GM12878 (cell line): Measurements from ENCODE around the gene RTN4R. TPM values are rescaled to one million over a fixed set of nuclear protein-coding genes. Genes with fewer than 3 reads are reported as not detected.

ENCODE experiments used
- ATAC-seq: fragments of 200-7000 bp; cut with Tn5 transposase; 3 replicates; pipeline ENCODE4 v1.9.1; 2020; ENCODE audit warnings: mild to moderate bottlenecking, moderate library complexity
- BruUV-seq: library from RNA; stranded (reverse); fragments of 400-500 nt; replicated peaks from 2 replicates; lab custom pipeline; 2021; lab: Mats Ljungman, UMichigan
- CTCF ChIA-PET: fragments of 300-600 bp; sonication (Branson Sonifier 250); formaldehyde crosslinking; extraction: SDS; loops from one replicate; lab custom pipeline; 2021; ENCODE audit warnings: inconsistent platforms; lab: Yijun Ruan, JAX
- POLR2A ChIA-PET: fragments of 350-600 bp; formaldehyde crosslinking; extraction: SDS; loops from one replicate; lab custom pipeline; 2021; ENCODE audit warnings: inconsistent platforms; lab: Charles Lee
- RAD21 ChIA-PET: fragments of 300-600 bp; sonication (Branson Sonifier 250); formaldehyde crosslinking; loops from one replicate; lab custom pipeline; 2023; ENCODE audit warnings: antibody characterized with exemption; ENCODE audit not compliant: unreplicated experiment; lab: Charles Lee
- SMC1A ChIA-PET: fragments of 300-600 bp; sonication (Branson Sonifier 250); formaldehyde crosslinking; loops from one replicate; lab custom pipeline; 2023; ENCODE audit not compliant: unreplicated experiment, uncharacterized antibody; lab: Charles Lee
- DNase-seq: peaks from one replicate; pipeline ENCODE4 v3.0.0-alpha.2; 2011; ENCODE audit warnings: low read depth, low spot score
- FAIRE-seq: peaks from 3 replicates; lab custom pipeline; 2011; peaks lifted over from hg19 to GRCh38; lab: Jason Lieb, UNC
- H2AFZ ChIP-seq: 2 replicates; pipeline ENCODE4 v1.6.0; 2011; ENCODE audit warnings: low read depth, low read length, control low read depth; ENCODE audit not compliant: control insufficient read depth
- H3K27ac ChIP-seq: 2 replicates; pipeline ENCODE4 v1.5.1; 2011; ENCODE audit warnings: control low read depth; ENCODE audit not compliant: control insufficient read depth, insufficient read depth
- H3K27me3 ChIP-seq, 2 experiments: replicated peaks in 1 of 2; 2 replicates each; pipeline versions ENCODE4 v1.6.0 to v1.6.1; 2011; ENCODE audit warnings: low read length in 1 of 2; ENCODE audit not compliant: control insufficient read depth in 2 of 2, insufficient read depth in 2 of 2
- H3K36me3 ChIP-seq, 2 experiments: 2 replicates each; pipeline ENCODE4 v1.5.1; 2011; ENCODE audit warnings: low read length in 1 of 2; ENCODE audit not compliant: control insufficient read depth in 2 of 2, insufficient read depth in 2 of 2
- H3K4me1 ChIP-seq: 2 replicates; pipeline ENCODE4 v1.6.1; 2011; ENCODE audit warnings: mild to moderate bottlenecking, low read length, moderate library complexity, mixed read lengths; ENCODE audit not compliant: control insufficient read depth, insufficient read depth
- H3K4me2 ChIP-seq: 2 replicates; pipeline ENCODE4 v1.6.0; 2011; ENCODE audit warnings: control low read depth; ENCODE audit not compliant: control insufficient read depth, insufficient read depth
- H3K4me3 ChIP-seq: fragments of 200-600 bp; sonication (generic); 2 replicates; pipeline ENCODE4 v1.5.1; 2016
- H3K79me2 ChIP-seq: 2 replicates; pipeline ENCODE4 v1.6.0; 2011; ENCODE audit warnings: low read length; ENCODE audit not compliant: control insufficient read depth, insufficient read depth
- H3K9ac ChIP-seq: 2 replicates; pipeline ENCODE4 v1.8.0; 2011; ENCODE audit warnings: low read length, control low read depth, mixed read lengths; ENCODE audit not compliant: control insufficient read depth, insufficient read depth
- H3K9me3 ChIP-seq: replicated peaks from 3 replicates; pipeline ENCODE4 v1.5.1; 2011; ENCODE audit warnings: mild to moderate bottlenecking, low read length; ENCODE audit not compliant: control insufficient read depth, insufficient read depth
- H4K20me1 ChIP-seq: 2 replicates; pipeline ENCODE4 v1.6.0; 2011; ENCODE audit not compliant: control insufficient read depth, insufficient read depth
- CEBPB ChIP-seq, 2 experiments: fragments of 150-350 bp in 1 of 2; IDR thresholded peaks; 2 replicates each; pipeline ENCODE4 v1.6.1; 2012 to 2014; ENCODE audit warnings: low read depth in 2 of 2, low read length in 2 of 2, borderline replicate concordance in 1 of 2, inconsistent platforms in 1 of 2
- EP300 ChIP-seq, 2 experiments: fragments of 150-350 bp in 1 of 2; IDR thresholded peaks; 2 replicates each; pipeline ENCODE4 v1.6.1; 2011 to 2012; ENCODE audit warnings: low read depth in 2 of 2, low read length in 2 of 2, borderline replicate concordance in 1 of 2, improper control_type of control experiment in 1 of 2, inconsistent platforms in 1 of 2; ENCODE audit not compliant: control insufficient read depth in 1 of 2
- FOS ChIP-seq: IDR thresholded peaks from 3 replicates; pipeline ENCODE4 v1.6.1; 2011; ENCODE audit warnings: borderline replicate concordance; ENCODE audit not compliant: insufficient read length; ENCODE audit errors: extremely low read depth
- MAX ChIP-seq: IDR thresholded peaks from 2 replicates; pipeline ENCODE4 v1.6.1; 2012; ENCODE audit warnings: low read depth, low read length, improper control_type of control experiment
- MEF2A ChIP-seq: IDR thresholded peaks from 2 replicates; pipeline ENCODE4 v1.6.1; 2011; ENCODE audit warnings: low read depth, mild to moderate bottlenecking, low read length, moderate library complexity; ENCODE audit not compliant: insufficient read depth
- MXI1 ChIP-seq: fragments of 150-350 bp; IDR thresholded peaks from 2 replicates; pipeline ENCODE4 v1.6.1; 2011; ENCODE audit warnings: low read depth, mild to moderate bottlenecking, inconsistent platforms, low read length, improper control_type of control experiment
- NFIC ChIP-seq: IDR thresholded peaks from 2 replicates; pipeline ENCODE4 v1.6.1; 2012; ENCODE audit warnings: low read depth, mild to moderate bottlenecking, inconsistent platforms, low read length, moderate library complexity
- SRF ChIP-seq, 2 experiments: IDR thresholded peaks; 2 replicates each; pipeline ENCODE4 v1.6.1; 2011; ENCODE audit warnings: low read depth in 2 of 2, low read length in 2 of 2, mild to moderate bottlenecking in 1 of 2, moderate library complexity in 1 of 2
- TARDBP ChIP-seq: IDR thresholded peaks from 2 replicates; pipeline ENCODE4 v1.6.1; 2016; ENCODE audit warnings: borderline replicate concordance
- WRNIP1 ChIP-seq: IDR thresholded peaks from 2 replicates; pipeline ENCODE4 v1.6.1; 2011; ENCODE audit warnings: low read depth, low read length, improper control_type of control experiment, borderline replicate concordance
- ZNF384 ChIP-seq: IDR thresholded peaks from 2 replicates; pipeline ENCODE4 v1.6.1; 2012; ENCODE audit warnings: low read depth, mild to moderate bottlenecking, low read length, improper control_type of control experiment, borderline replicate concordance
- ZNF687 ChIP-seq: fragments of 450-650 bp; IDR thresholded peaks from 2 replicates; pipeline ENCODE4 v1.6.1; 2017; ENCODE audit warnings: mild to moderate bottlenecking, moderate library complexity
- WGBS: methylation state at CpG from one replicate; pipeline ENCODE4 v1.1.6; 2016; ENCODE audit warnings: low lambda C conversion rate; ENCODE audit not compliant: insufficient replicate concordance, insufficient coverage; ENCODE audit errors: missing lambda C conversion rate; 5-methylcytosine and 5-hydroxymethylcytosine counted together
- in situ Hi-C: fragments of 300-500 bp; cut with MboI; formaldehyde crosslinking; loops from 9 replicates; pipeline ENCODE4 v1.14.3; 2018; ENCODE audit warnings: mixed read lengths
- intact Hi-C: fragments of 100-400 bp; cut with micrococcal nuclease; formaldehyde crosslinking; loops from one replicate; pipeline ENCODE4 v1.14.2; 2022; ENCODE audit not compliant: unreplicated experiment
- polyA plus RNA-seq, 11 experiments: library from polyadenylated mRNA; depleted of rRNA in 4 of 11; unstranded in 6 of 11; stranded (reverse) in 5 of 11; fragments of >200 nt; fragmentation: Nextera tagmentation in 4 of 11; fragmentation: Illumina TruSeq in 1 of 11; extraction: Ambion mirVana in 4 of 11; extraction: Trizol in 1 of 11; gene quantifications; 1 replicate in 1 of 11; 2 replicates in 10 of 11; pipeline versions ENCODE4 v1.2.1 to v1.2.3, GENCODE V29; 2011 to 2016; ENCODE audit warnings: inconsistent platforms in 2 of 11, missing spikeins in 2 of 11, low read depth in 1 of 11
- total RNA-seq, 4 experiments: library from RNA; depleted of rRNA in 3 of 4; stranded (reverse); fragments of >200 nt in 3 of 4; fragmentation: Illumina TruSeq in 1 of 4; extraction: Trizol in 1 of 4; gene quantifications; 2 replicates each; pipeline versions ENCODE4 v1.2.1 to v1.2.3, GENCODE V29; 2013 to 2021

The RTN4R gene
- total and polyA plus RNA-seq, 10 of the 15 experiments (the other 5 are each of a cell fraction or from before 2014, with no cell fraction given), result 0.03 to 1.0 (median 0.60) TPM; not detected in 2

GRCh38 chr22:20218987-20219386, 49.1 kb downstream of the RTN4R start:
- TF ChIP-seq MXI1, result no peak
- Histone ChIP-seq H3K4me2 (no peak overlapping the region), H3K36me3 (no peaks in the 10 kb centered on the region), H4K20me1 (no peaks in the 10 kb centered on the region), H3K9ac (no peak overlapping the region), H3K4me3 (no peak overlapping the region), H2AFZ (no peak overlapping the region), H3K27me3 (no peaks in the 10 kb centered on the region; a peak in 1 of 4 replicates), H3K79me2 (no peaks in the 10 kb centered on the region), H3K4me1 (no peaks in the 10 kb centered on the region), H3K27ac (no peak overlapping the region), H3K9me3 (peaks cover 3% of the 10 kb centered on the region; the same call in 1 of the 3 replicates)
- in situ Hi-C loops (loop anchor here (5.0 kb wide), 1 partner anchor 43 kb away; no protein-coding TSS in a partner anchor), intact Hi-C loops (no loop called here)
- ChIA-PET POLR2A (no interaction called here), CTCF (no interaction called here), SMC1A (no interaction called here), RAD21 (no interaction called here)
- ATAC-seq, result no peak
- DNase-seq, result no peak
- no peak for FAIRE-seq
- WGBS, result 61% methylated on average over 7 of the region's 7 CpGs
- BruUV-seq, result no TSS peak

GRCh38 chr22:20218326-20218872, 49.7 kb downstream of the RTN4R start:
- Histone ChIP-seq H3K36me3 (no peaks in the 10 kb centered on the region), H3K27me3 (no peaks in the 10 kb centered on the region; a peak in 1 of 4 replicates), H3K79me2 (no peaks in the 10 kb centered on the region), H2AFZ (no peak overlapping the region), H3K9me3 (peaks cover 3% of the 10 kb centered on the region; the same call in 1 of the 3 replicates), H3K4me2 (no peak overlapping the region), H3K4me1 (no peaks in the 10 kb centered on the region), H3K9ac (no peak overlapping the region), H4K20me1 (no peaks in the 10 kb centered on the region), H3K27ac (no peak overlapping the region), H3K4me3 (no peak overlapping the region)
- intact Hi-C loops (no loop called here), in situ Hi-C loops (loop anchor here (5.0 kb wide), 1 partner anchor 44 kb away; no protein-coding TSS in a partner anchor)
- TF ChIP-seq MAX, result no peak
- TF ChIP-seq NFIC, result no peak
- TF ChIP-seq FOS, result no peak
- TF ChIP-seq ZNF384, result no peak
- TF ChIP-seq MEF2A, result no peak
- no peak for TF ChIP-seq TARDBP
- no peak for TF ChIP-seq WRNIP1
- TF ChIP-seq EP300 (IDR thresholded peaks at IDR 0.05; ENCODE audit: borderline replicate concordance in 1 of 2, control insufficient read depth in 1 of 2, low read depth in 2 of 2, low read length in 2 of 2), result no peak
- TF ChIP-seq SRF (IDR thresholded peaks at IDR 0.05; ENCODE audit: low read depth in 2 of 2, low read length in 2 of 2), result no peak
- no peak for TF ChIP-seq ZNF687
- no peak for TF ChIP-seq CEBPB (IDR thresholded peaks at IDR 0.05; ENCODE audit: borderline replicate concordance in 1 of 2, low read depth in 2 of 2, low read length in 2 of 2)
- SMC1A ChIA-PET, result no interaction called here
- CTCF ChIA-PET, result no interaction called here
- DNase-seq (no peak), ATAC-seq (no peak), FAIRE-seq (no peak)
- RAD21 ChIA-PET, result no interaction called here
- WGBS, result 24% methylated on average over 14 of the region's 14 CpGs
- POLR2A ChIA-PET, result no interaction called here
- no TSS peak for BruUV-seq
